Spleen (tissue), 7 donors: ENCODE measurements around the gene TTC3.

Source experiments
- CTCF ChIP-seq, 11 experiments: fragments of 200-600 bp in 7 of 11; fragments of 450-650 bp in 4 of 11; sonication (generic) in 4 of 11; IDR thresholded peaks in 8 of 11; conservative IDR thresholded peaks in 3 of 11; 1 replicate in 7 of 11; 2 replicates in 4 of 11; pipeline versions ENCODE4 v1.4.0 to v1.8.0; 2016 to 2021; ENCODE audit warnings: antibody characterized with exemption in 11 of 11, inconsistent platforms in 4 of 11, mild to moderate bottlenecking in 1 of 11
- POLR2A ChIP-seq, 3 donors: fragments of 450-650 bp; IDR thresholded peaks; one replicate each; pipeline ENCODE4 v1.5.1; 2017; ENCODE audit warnings: antibody characterized with exemption in 3 of 3, mild to moderate bottlenecking in 1 of 3
- POLR2AphosphoS5 ChIP-seq, 3 donors: sonication (generic); formaldehyde crosslinking; IDR thresholded peaks; one replicate each; pipeline ENCODE4 v1.5.1; 2017; ENCODE audit warnings: antibody characterized with exemption in 3 of 3
- donor health status: DM: no; HTN: no; CAD: no; lungs with moderate emphysema.
- donor health status: DM: no; HTN: no; CAD: no.
- donor health status: DM: no; HTN: no; CAD: no.

GRCh38 chr21:37045149-37045548 is 27.9 kb upstream of the TTC3 start:
- TF ChIP-seq CTCF (IDR thresholded peaks at IDR 0.05 in 8 of 11, conservative IDR thresholded peaks at IDR 0.05 in 3 of 11) (no peak), POLR2A (IDR thresholded peaks at IDR 0.05) (no peak), POLR2AphosphoS5 (IDR thresholded peaks at IDR 0.05) (no peak)
